HG03095 (cell line): ENCODE measurements around the gene ATP8B1.
"Not testable (repeated sequence)": the region's sequence is repeated elsewhere in the genome, so short reads cannot be mapped to it uniquely, and the experiment has no call there.

ENCODE experiments used
- ATAC-seq: cut with Tn5 transposase; IDR thresholded peaks from one replicate; pipeline ENCODE4 v1.9.1; 2021; ENCODE audit warnings: moderate library complexity; ENCODE audit not compliant: unreplicated experiment

Gene ATP8B1

DNA sequence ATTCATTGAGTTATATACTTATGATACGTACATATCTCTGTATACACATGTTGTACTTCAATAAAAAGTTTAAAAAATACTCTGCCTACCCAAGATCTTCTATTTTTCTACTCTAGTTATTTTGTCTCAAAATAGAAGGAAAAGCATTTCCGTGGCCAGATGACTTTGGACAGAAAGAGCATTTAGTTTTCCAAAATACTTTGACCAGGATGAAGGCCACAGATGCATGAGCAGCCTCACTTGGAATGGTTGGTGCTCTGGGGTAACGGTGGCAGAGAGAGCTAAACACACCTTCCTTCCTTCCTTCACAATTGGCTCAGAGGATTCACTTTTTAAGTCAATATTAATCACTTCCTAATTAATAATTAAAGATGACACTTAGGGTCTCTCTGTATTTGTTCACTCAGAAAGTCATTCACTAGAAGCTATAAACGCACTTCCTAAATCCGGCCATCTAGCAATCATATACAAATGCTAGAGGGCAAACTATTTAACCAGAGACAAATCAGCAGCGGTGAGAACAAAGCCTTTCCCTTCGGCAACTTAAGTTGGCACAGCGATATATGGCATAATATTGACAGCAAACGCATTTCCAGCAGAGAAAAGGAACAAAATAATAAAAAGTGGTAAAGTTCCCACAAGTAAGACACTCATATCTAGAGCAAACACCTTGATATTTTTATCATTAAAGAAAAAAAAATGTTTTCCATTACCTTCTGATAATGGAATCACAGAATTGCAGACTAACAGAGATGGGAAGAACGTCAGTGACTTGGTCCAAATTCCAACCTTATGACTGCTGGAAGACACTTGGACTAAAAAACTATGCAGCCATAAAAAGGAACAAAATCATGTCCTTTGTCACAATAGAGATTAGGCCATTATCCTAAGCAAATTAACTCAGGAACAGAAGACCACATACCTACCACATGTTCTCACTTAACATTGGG is 125.6 kb downstream of the ATP8B1 start:
- no peak for ATAC-seq

- no peak for ATAC-seq
Measured at GRCh38 chr18:57674891-57675290, 128.2 kb downstream of the ATP8B1 start.

GRCh38 chr18:57670046-57670445 is 133.1 kb downstream of the ATP8B1 start:
- no peak for ATAC-seq

DNA sequence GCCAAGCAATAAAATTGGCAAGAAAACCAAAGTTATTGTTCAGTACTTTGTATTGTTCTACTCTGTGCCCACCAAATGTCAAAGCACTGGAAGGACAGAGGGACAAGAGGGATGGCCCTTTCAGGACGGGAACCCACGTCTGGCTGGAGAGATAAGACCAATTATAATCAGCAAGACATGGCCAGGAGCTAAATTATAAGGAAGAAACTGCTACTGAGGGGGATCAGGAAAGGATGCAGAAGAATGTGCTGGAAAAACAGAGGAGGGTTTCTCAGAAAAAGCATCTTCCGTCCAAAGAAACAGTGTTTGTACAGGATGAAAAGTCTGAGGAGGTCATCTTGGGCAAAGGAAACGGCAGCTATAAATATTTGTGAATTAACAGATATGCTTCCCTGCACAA is 135.1 kb downstream of the ATP8B1 start:
- ATAC-seq: no peak

DNA sequence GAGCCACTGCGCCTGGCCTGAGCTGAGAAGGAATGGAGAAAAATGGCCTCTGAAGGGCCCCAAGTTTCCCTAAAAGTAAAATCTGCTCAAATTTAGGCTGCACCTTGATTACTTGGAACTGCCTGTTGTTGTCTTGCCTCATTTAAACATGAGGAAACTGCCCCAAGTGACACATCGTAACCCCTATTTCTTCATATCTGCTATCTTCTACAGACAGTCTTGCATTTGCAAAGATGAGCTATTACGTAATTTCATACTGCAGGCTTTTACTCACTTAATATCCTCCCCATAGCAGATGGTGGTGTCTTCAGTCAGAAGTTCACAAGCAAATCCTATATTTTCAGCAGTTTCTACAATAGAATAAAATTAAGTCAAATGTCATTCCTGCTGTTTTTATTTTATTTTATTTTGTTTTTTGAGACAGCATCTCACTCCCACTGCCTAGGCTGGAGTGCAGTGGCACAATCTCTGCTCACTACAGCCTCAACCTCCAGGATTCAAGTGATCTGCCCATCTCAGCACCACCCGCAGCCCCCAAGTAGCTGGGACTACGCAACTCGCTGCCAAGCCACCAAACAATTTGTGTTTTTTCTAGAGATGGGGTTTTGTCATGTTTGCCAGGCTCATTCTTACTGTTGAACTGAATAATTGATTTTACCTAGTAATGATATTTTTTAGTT is 136.2 kb downstream of the ATP8B1 start:
- ATAC-seq: no peak

DNA sequence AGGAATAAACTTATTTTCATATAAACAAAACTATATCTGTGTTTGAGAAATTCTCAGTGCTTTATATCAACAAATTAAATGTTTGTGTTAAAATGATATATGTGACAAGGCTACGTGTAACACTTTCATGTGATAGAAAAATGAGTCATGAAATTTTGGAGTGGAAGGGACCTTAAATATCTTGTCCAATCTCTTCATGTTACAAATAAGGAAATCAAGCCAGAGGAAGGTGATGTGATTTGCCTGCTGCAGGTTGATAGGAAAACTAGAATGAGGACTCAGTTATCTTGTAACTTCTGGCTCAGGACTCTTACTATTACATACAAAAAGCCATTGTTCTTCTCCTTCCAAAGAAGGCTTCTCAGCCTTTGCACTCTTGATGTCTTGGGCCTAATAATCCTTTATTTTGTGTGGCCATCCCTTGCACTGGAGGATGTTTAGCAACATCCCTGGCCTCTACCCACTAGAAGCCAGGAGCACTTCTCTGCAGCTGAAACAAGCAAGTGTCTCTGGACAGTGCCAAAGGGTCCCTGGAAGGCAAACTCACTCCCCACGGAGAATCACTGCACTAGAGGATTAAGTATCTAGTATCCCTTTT is 138.4 kb downstream of the ATP8B1 start:
- no peak for ATAC-seq

GRCh38 chr18:57660961-57661360 is 142.2 kb downstream of the ATP8B1 start:
- ATAC-seq: no peak

DNA sequence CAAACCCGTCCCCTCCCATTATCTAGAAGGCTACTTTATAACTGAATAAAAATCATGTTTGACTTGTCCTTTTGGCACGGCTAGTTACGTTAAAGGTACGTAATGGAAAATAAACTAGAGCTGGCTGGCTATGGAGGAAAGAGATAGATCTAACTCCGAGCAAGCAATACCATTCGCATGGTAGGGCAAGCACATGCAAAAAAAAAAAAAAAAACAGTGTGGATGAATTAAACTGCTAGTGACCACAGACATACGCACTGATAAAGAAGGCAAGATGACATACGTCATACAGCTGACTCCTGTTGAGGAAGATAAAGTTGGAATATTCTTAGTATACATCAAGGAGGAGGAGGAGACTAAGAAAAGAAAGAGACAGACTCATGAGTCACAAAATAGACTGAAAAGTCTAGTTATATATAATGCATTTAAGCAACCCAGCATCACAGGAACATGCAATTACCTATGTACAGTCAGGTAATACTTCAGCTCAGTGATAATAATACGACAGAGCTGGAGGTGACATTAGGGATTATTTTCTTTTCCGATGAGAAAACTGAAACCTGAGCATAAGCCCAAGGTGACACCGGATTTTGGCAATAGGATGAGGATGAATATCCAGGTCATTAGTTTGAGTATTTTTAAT is 143.5 kb downstream of the ATP8B1 start:
- ATAC-seq: no peak

DNA sequence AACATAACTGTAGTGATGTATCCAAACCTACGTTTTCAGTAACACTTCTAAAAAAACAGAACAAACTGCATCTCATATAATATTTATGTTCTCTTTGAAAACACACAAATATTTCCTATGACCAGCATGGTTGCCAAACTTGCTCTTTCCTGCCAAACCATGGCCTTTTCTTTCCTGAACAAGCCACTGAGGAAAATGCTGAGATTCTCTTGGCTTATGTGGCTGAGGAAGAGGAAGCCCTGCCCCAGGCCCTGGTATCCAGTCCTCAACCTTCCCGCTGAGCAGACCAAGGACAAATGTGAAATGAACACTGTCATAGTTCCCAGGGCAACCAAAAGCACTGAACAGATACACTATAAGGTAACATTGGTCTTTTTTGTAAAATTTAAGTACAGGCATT is 145.6 kb downstream of the ATP8B1 start:
- ATAC-seq: no peak

DNA sequence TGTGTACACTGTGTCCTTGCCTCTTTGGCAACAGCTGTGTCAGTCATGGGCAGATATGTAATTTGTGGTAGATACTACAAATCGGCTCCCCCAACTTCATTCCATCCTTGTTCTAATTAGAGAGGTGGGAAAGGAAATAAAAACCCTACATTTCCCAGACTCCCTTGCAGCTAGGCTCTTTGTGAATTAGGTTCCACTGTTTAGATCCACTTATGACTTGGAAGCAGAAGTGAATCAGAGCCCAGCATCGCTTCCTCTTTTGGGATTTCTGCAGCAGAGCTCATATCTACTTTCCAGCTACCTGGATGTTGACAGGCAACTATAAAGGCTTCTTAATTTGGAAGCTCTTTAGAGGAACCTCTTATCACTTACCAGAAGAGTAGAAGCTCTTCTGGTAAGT is 147.4 kb downstream of the ATP8B1 start:
- ATAC-seq: no peak

- no peak for ATAC-seq
Measured at GRCh38 chr18:57651914-57652313, 151.2 kb downstream of the ATP8B1 start.

DNA sequence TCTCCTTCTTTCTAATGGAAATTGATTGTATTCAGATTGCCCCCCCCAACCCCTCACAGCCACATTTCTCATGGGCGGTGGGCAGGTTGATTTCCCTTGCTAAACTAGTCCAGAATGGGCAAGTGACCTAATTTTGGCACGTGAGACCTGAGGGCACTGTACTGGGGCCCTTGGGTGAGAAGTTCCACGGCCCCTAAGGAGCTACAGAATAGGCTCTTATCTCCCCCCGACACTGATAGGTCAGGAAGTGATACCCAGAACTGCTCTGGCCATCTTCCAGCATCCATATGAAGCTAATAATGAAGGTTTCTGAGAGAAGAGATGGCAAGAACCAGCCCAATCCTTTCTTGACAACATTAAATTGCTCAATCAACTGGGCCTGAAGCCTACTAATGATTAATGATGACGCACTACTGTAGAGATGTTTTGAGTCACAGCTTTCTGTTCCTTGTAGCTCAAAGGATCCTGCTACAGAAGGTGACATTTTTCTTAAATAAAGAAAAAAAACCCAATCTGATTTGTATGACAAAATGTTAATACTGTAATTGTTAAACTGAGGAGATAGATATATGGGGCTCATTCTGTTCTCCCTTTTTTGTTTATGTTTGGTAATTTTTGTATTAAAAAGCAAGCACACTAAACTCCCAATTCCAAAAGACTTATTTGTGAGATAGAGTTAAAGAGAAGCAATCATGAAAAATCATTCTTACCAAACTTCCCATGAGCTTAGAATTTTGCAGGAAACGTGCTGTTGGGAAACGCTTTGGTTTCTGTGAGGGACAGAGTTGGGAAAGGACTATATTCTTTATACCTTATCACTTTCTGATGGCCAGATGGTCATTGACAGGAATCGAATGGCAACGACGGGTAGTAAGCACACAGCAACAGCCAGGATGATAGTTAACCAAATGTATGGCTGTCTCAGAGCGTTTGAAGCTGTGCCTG is 153.3 kb downstream of the ATP8B1 start:
- ATAC-seq: peak; percentile 85

DNA sequence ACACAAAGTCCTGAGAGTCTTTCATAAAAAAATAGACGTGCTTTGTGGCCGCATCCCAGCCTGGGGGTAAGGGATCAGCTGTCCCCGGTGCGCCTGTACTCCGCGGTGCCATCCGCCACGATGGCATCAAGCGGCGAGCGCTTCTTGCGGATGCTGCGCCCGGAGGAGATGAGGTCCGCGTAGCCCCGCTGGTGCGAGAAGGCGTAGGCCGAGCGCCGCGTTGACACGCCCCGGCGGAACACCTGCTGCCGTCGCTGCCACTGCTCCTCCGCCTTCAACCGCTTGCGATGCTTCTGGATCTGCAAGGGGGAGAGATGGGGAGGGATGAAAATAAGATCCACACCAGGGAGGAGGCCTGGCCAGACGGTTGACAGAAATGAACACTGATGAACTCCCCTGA is 154.7 kb downstream of the ATP8B1 start:
- ATAC-seq: no peak

- ATAC-seq: no peak
Measured at GRCh38 chr18:57644540-57644939, 158.6 kb downstream of the ATP8B1 start.

GRCh38 chr18:57643726-57644125 is 159.4 kb downstream of the ATP8B1 start:
- not testable (repeated sequence) for ATAC-seq

GRCh38 chr18:57642462-57642861 is 160.7 kb downstream of the ATP8B1 start:
- not testable (repeated sequence) for ATAC-seq

DNA sequence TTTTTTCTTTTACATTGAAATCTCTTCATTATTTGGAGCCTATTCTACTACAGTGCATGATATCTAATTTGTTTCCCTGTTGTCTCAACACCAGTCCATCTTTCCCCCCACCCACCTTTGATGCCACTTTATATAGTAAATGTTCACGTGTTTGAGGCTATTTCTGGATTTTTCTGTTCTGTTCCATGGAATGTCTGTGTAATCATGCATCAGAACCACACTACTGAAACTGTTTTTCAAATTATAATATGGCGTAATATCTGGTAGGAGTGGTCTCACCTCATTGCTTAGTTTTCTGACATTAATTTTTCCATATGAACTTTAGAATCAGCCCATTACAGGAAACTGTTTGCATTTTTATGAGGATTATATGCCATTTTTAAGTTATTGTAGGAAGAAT is 162.4 kb downstream of the ATP8B1 start:
- ATAC-seq: no peak

- no peak for ATAC-seq
Measured at GRCh38 chr18:57640236-57640635, 162.9 kb downstream of the ATP8B1 start.

- no peak for ATAC-seq
Measured at GRCh38 chr18:57635003-57635822, 167.9 kb downstream of the ATP8B1 start.
